GM12873 (cell line): ENCODE data around the gene FECH.

Experiments used
- CTCF ChIP-seq: IDR thresholded peaks from 2 replicates; pipeline ENCODE4 v1.5.1; 2012; ENCODE audit warnings: low read depth, mild to moderate bottlenecking, moderate library complexity, low read length, control low read depth; ENCODE audit not compliant: insufficient read depth; ENCODE audit errors: missing control alignments

FECH gene

GRCh38 chr18:57555134-57555533 lies 31.4 kb downstream of the FECH start:
- TF ChIP-seq CTCF: peak; percentile 4

GRCh38 chr18:57550510-57550909 lies 36.0 kb downstream of the FECH start:
- TF ChIP-seq CTCF: no peak

- no peak for TF ChIP-seq CTCF
Observed at GRCh38 chr18:57547260-57547659, 39.2 kb downstream of the FECH start.

GRCh38 chr18:57544936-57545660 lies 41.4 kb downstream of the FECH start:
- TF ChIP-seq CTCF: no peak

GRCh38 chr18:57543560-57543959 lies 42.9 kb downstream of the FECH start:
- no peak for TF ChIP-seq CTCF

- TF ChIP-seq CTCF: no peak
Observed at GRCh38 chr18:57542812-57543427, 43.6 kb downstream of the FECH start.

GRCh38 chr18:57542126-57542525 lies 44.4 kb downstream of the FECH start:
- no peak for TF ChIP-seq CTCF
